Spinal cord (tissue), 10 donors: ENCODE results near the gene UMAD1. TPM values are rescaled to one million over a fixed set of nuclear protein-coding genes. Genes with fewer than 3 reads are reported as not detected.

Experiments
- DNase-seq, 6 donors: peaks; one replicate each; pipeline versions ENCODE4 v3.0.0 to v3.0.0-alpha.2; 2013 to 2015; ENCODE audit warnings: low spot score in 6 of 6, low read depth in 4 of 6
- H3K27ac ChIP-seq: one replicate; pipeline ENCODE4 v1.5.1; 2013; ENCODE audit warnings: low read depth, low read length, control low read depth
- H3K27me3 ChIP-seq: one replicate; pipeline ENCODE4 v1.6.1; 2013; ENCODE audit warnings: low read length; ENCODE audit not compliant: control insufficient read depth, insufficient read depth
- H3K36me3 ChIP-seq: one replicate; pipeline ENCODE4 v1.6.1; 2013; ENCODE audit warnings: low read length; ENCODE audit not compliant: control insufficient read depth, insufficient read depth
- H3K4me1 ChIP-seq: one replicate; pipeline ENCODE4 v1.6.1; 2013; ENCODE audit warnings: low read length; ENCODE audit not compliant: control insufficient read depth, insufficient read depth
- H3K4me3 ChIP-seq: one replicate; pipeline ENCODE4 v1.5.1; 2013; ENCODE audit warnings: low read depth, low read length, control low read depth
- H3K9me3 ChIP-seq: one replicate; pipeline ENCODE4 v1.6.1; 2013; ENCODE audit warnings: low read length; ENCODE audit not compliant: control insufficient read depth, insufficient read depth
- WGBS: methylation state at CpG from one replicate; pipeline ENCODE4 v1.1.5; 2013; ENCODE audit warnings: missing lambda C conversion rate; ENCODE audit not compliant: insufficient coverage; 5-methylcytosine and 5-hydroxymethylcytosine counted together
- polyA plus RNA-seq, 2 donors: library from polyadenylated mRNA; unstranded; fragments of 120-200 nt; gene quantifications; one replicate each; pipeline ENCODE4 v1.2.1, GENCODE V29; 2013; ENCODE audit not compliant: insufficient read length in 2 of 2
- total RNA-seq, 2 donors: library from RNA; depleted of rRNA in 1 of 2; stranded (reverse); fragments of 120-200 nt in 1 of 2; fragments of >200 nt in 1 of 2; gene quantifications; one replicate each; pipeline versions ENCODE4 v1.2.3 to v1.2.4, GENCODE V29; 2013 to 2014
- donor health status: healthy.

The UMAD1 gene
- total and polyA plus RNA-seq, 4 donors = 12.9 to 18.1 (median 14.7) TPM

- no peaks in the 10 kb centered on the region for H3K27me3 ChIP-seq
- H3K4me3 ChIP-seq = no peak overlapping the region
- DNase-seq = no peak
- no peaks in the 10 kb centered on the region for H3K36me3 ChIP-seq
- no peak overlapping the region for H3K27ac ChIP-seq
- H3K4me1 ChIP-seq = no peaks in the 10 kb centered on the region
- WGBS = no CpG with 5 or more reads among the region's 3 CpGs
- H3K9me3 ChIP-seq = no peaks in the 10 kb centered on the region
Measured at GRCh38 chr7:7912937-7913336, 272.4 kb downstream of the UMAD1 start.

DNA sequence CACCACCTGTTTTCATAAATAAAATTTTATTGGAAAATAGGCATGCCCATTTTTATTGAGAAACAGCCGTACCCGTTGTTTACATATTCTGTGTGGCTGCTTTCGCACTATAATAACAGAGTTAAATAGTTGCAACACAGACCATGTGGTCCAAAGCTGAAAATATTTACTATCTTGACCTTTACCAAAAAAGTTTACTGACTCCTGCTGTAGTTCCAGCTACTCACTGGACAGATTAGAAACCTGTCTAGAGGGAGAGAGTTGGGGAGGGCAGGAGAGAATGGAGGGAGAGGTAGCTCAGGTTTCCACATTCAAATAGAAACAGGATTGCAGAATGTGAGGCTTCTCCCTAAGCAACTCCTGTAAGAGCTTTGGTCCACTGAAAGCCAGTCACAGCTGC, 273.0 kb downstream of the UMAD1 start:
- Histone ChIP-seq H3K4me3 (no peak overlapping the region), H3K27ac (no peak overlapping the region), H3K9me3 (no peaks in the 10 kb centered on the region), H3K27me3 (no peaks in the 10 kb centered on the region), H3K36me3 (no peaks in the 10 kb centered on the region), H3K4me1 (no peaks in the 10 kb centered on the region)
- no CpG with 5 or more reads among the region's 3 CpGs for WGBS
- DNase-seq = no peak

GRCh38 chr7:7914547-7914946, 274.0 kb downstream of the UMAD1 start:
- no peaks in the 10 kb centered on the region for H3K9me3 ChIP-seq
- H3K27ac ChIP-seq = no peak overlapping the region
- no peak for DNase-seq
- H3K36me3 ChIP-seq = no peaks in the 10 kb centered on the region
- no peaks in the 10 kb centered on the region for H3K27me3 ChIP-seq
- no peak overlapping the region for H3K4me3 ChIP-seq
- WGBS = 100% methylated on average over 1 of the region's 2 CpGs
- no peaks in the 10 kb centered on the region for H3K4me1 ChIP-seq

DNA sequence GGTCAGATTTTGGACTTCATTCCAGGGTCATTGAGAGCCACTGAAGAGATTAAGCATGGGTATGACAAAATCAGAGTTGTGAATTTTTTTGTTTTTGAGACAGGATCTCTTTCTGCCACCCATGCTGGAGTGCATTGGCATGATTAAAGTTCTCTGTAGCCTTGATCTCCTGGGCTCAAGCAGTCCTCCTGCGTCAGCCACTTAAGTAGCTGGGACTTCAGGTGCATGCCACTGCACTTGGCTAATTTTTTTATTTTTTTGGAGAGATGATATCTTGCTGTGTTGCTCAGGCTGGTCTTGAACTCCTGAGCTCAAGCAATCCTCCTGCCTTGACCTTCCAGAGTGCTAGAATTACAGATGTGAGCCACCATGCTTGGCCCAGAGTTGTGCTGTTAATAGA, 275.5 kb downstream of the UMAD1 start:
- no peaks in the 10 kb centered on the region for H3K36me3 ChIP-seq

DNA sequence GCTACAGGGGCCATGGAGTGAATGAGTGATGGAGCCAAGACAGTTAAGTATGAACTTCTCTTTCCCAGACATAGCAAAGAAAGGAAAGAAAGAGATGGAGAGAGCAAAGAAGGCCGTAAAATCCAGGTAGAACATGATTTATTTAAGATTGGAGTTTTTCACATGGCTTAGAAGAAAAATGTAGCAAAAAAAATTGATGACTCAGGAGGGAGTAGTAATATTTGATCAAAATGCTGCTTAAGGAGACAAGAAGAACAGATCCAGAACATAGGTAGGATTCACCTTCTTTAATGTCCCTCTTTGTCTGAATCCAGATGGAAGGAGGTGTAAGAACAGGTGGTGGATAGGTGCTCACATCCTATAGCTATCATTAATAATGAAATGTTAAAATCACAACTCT, 277.0 kb downstream of the UMAD1 start:
- Histone ChIP-seq H3K27me3 (no peaks in the 10 kb centered on the region), H3K9me3 (no peaks in the 10 kb centered on the region), H3K36me3 (no peaks in the 10 kb centered on the region), H3K4me1 (no peaks in the 10 kb centered on the region), H3K27ac (no peak overlapping the region), H3K4me3 (no peak overlapping the region)
- whole genome bisulfite sequencing = no CpG with 5 or more reads among the region's 1 CpG
- DNase-seq = no peak

More for the DNA sequence above, 275.5 kb downstream of the UMAD1 start:
- Histone ChIP-seq H3K9me3 (no peaks in the 10 kb centered on the region), H3K4me3 (no peak overlapping the region), H3K4me1 (no peaks in the 10 kb centered on the region), H3K27ac (no peak overlapping the region), H3K27me3 (no peaks in the 10 kb centered on the region)
- WGBS = 94% methylated on average over 1 of the region's 1 CpG
- no peak for DNase-seq

DNA sequence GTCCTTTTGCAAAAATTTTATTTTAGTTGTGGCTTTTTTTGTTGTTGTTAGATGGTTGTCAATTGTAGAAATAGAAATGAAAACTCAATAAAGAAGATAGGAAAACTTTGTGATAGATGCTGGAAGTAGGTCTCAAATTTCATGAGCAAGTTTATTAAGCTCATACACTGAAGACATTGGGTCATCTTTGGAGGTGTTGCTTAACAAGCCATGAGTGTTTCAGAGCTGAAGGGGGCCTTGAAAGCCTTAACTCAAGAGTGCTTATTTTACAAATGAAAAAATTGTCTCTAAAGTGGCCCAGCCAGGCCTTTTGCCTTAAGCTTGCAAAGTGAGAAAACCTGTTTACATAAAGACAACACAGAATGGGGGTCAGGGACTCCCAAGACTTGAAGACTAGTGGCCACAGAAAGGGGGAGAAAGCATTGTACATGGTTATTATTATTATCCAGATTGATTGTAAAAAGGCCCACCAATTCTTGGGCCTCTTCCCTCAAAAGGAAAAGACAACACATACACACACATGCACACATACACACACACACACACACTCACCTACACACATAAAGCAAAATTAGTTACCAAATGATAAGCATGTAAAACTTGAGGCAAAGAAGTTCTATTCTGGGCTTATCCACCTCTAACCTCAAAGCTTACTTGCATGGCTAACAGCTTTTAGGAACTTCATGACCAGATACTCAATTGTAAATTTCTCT, 278.3 kb downstream of the UMAD1 start:
- DNase-seq = no peak
- Histone ChIP-seq H3K27me3 (no peaks in the 10 kb centered on the region), H3K27ac (no peak overlapping the region), H3K9me3 (no peaks in the 10 kb centered on the region), H3K36me3 (no peaks in the 10 kb centered on the region), H3K4me1 (no peaks in the 10 kb centered on the region), H3K4me3 (no peak overlapping the region)

DNA sequence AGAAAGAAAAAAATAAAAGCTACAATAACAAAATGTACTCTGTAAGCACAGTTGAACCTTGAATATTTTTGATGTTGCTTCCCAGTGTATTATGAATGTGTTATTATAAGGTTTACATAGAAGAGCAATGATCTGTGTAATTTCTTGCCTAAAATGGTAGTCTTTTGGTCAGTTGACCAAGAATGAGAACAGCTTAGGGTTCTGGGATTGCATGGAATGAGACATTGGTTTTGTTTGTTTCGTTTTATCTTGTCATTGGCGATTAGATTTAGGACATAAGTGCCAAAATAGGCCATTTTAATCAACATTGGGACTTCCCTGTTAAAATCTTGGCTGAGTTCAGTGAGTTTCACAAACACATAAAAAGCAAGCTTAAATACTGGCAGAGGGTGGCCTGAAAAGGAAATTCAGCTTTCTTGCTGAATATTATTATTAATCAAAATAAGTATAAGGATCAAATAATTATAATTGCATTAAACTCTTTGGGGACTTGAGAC, 278.9 kb downstream of the UMAD1 start:
- no peaks in the 10 kb centered on the region for H3K27me3 ChIP-seq
- H3K4me1 ChIP-seq = no peaks in the 10 kb centered on the region
- no peak overlapping the region for H3K27ac ChIP-seq
- H3K4me3 ChIP-seq = no peak overlapping the region
- no peaks in the 10 kb centered on the region for H3K36me3 ChIP-seq
- H3K9me3 ChIP-seq = no peaks in the 10 kb centered on the region
- WGBS = 90% methylated on average over 2 of the region's 2 CpGs
- no peak for DNase-seq

- Histone ChIP-seq H3K9me3 (no peaks in the 10 kb centered on the region), H3K27me3 (no peaks in the 10 kb centered on the region), H3K4me1 (no peaks in the 10 kb centered on the region), H3K27ac (no peak overlapping the region), H3K4me3 (no peak overlapping the region), H3K36me3 (no peaks in the 10 kb centered on the region)
- 83% methylated on average over 2 of the region's 2 CpGs for WGBS
- DNase-seq = no peak
Measured at GRCh38 chr7:7920056-7920455, 279.5 kb downstream of the UMAD1 start.

- 57% methylated on average over 1 of the region's 3 CpGs for WGBS
- no peaks in the 10 kb centered on the region for H3K27me3 ChIP-seq
- H3K36me3 ChIP-seq = no peaks in the 10 kb centered on the region
- H3K4me1 ChIP-seq = no peaks in the 10 kb centered on the region
- no peak overlapping the region for H3K4me3 ChIP-seq
- DNase-seq = peak in 2 of 6 donors; percentile 39 to 48
- no peak overlapping the region for H3K27ac ChIP-seq
- H3K9me3 ChIP-seq = no peaks in the 10 kb centered on the region
Measured at GRCh38 chr7:7920481-7920880, 279.9 kb downstream of the UMAD1 start.

DNA sequence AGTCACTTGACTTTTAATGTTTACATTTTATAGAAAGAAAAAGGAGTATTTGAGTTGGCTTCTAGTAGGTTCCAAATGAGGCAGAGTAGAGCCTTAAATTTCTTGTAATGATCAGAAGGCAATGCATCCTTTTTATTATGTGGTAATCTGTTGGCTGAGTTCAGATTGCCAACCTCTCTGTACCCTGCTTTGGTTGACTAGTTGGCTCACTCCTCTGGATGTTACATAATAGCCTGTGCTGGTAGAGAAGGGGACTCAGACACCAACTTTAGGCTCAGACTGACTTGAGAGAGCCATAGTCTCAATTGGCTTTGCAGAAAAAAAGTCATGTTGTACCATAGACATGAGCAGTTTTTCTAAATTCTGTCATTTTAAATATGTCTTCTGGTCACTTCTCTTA, 281.3 kb downstream of the UMAD1 start:
- no peak overlapping the region for H3K4me3 ChIP-seq
- H3K9me3 ChIP-seq = no peaks in the 10 kb centered on the region
- H3K36me3 ChIP-seq = no peaks in the 10 kb centered on the region
- DNase-seq = no peak
- no peaks in the 10 kb centered on the region for H3K27me3 ChIP-seq
- H3K27ac ChIP-seq = no peak overlapping the region
- no peaks in the 10 kb centered on the region for H3K4me1 ChIP-seq
